ENCODE measurements around the gene ZBTB20.
A peak's percentile ranks its signal among the peaks of the same experiment; 100 is the strongest.

Gene ZBTB20

DNA sequence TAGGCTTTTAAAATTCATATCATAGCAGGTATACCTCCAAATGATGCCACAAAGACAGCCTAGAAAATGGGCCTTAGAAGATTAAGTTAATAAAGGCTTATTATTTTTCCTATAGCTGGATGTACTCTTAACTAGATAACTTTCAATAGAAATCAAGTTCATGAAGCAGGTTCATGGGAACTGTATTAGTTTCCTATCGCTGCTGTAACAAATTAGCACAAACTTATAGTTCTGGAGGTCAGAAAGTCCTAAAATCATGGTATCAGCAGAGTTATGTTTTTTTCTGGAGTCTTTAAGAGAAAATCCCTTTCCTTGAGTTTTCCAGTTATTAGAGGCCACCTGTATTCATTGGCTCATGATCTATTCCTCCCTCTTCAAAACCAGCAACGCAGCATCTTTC is 583.4 kb downstream of the ZBTB20 start:
- DNase-seq: no peak

DNA sequence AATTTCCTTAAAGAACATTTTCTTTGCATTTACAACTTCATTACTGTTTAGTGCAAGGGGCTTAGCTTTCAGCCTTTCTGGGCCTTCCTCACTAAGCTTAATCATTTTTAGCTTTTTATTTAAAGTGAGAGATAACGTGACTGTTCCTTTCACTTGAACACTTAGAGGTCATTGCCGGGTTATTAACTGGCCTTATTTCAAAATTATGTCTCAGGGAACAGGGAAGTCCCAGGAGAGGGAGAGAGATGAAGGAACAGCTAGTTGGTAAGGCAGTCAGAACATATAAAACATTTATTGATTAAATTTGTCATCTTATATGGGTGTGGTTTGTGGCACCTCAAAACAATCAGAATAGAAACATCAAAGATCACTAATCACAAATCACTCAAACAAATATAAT is 584.5 kb downstream of the ZBTB20 start:
- no peak for DNase-seq

DNA sequence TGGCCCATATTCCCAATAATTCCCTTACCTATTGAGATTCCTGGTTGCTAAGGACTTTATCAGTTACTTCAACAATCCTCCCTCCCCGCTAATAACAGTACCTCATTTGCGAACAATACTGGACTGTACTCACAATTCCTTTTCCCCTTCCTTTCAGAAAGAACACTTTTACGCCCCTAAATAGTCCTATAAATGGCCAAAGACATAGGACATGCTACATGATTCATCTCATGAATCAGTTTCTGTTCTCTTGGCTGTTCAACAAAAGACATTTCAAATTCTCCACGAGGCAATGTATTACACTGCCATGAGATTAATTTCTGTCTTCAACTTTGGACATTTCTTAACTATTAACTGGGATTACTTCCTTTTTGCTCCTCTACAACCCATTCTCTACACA is 588.8 kb downstream of the ZBTB20 start:
- no peak for DNase-seq

DNA sequence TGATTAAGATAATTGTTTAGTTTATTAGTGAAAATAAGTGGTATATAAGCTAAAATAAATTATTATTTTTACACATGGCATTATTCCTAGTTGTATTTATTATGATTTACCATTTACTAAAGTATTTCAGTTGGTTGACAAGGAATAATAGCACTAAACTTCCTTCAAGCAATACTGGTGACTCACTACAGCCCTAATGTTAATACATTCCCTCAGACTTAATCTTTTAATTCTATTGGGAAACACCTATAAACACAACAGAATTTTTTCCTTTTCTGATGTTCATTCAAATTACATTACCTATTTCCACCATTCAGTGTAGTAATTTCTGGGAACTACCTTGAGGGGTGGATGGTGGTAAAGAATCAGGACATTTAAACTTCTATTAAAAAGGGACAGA is 589.3 kb downstream of the ZBTB20 start:
- DNase-seq: no peak

DNA sequence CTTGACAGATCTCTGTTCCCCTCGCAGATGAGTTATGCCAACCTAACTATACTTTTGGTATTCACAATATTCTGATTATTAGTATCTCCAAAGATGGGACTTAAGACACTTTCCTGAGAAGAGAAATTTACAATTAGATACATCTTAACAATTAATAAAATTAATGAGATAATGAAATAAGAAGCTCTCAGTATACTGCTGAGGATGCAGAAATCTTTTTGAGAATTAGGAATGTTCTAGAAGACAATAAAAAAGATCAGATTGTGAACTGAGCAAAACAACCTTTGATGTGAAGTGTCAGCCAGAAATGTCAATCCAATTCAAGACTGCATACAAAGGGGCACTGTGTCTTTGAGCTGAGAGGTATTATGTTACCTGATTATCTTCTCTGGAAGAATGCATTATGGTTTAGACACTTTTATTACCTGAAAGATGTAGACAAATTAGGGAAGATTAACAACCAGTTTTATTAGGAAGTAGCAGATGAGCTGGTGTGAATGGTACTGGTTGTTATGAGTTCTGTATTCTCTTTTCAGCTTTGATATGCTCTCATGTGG is 590.4 kb downstream of the ZBTB20 start:
- DNase-seq: no peak

DNA sequence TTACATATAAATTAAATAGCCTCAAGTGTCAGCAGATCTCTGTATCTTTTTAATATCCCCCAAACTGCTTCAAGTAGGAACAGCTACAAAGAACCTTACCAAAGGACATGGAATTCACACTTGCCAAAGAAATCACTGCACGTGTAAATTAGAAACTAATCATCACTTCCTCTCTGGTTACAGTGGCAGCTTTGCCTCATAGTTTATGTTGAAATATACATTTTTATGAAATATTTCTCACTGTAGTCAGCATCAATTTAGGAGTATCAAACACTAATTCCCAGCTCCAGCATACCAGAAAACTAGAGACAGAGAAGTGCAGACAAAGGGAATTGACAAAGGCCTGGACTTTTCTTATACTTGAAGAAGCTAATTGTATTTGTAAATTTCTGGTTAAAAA is 592.4 kb downstream of the ZBTB20 start:
- DNase-seq: peak; percentile 63 to 72

DNA sequence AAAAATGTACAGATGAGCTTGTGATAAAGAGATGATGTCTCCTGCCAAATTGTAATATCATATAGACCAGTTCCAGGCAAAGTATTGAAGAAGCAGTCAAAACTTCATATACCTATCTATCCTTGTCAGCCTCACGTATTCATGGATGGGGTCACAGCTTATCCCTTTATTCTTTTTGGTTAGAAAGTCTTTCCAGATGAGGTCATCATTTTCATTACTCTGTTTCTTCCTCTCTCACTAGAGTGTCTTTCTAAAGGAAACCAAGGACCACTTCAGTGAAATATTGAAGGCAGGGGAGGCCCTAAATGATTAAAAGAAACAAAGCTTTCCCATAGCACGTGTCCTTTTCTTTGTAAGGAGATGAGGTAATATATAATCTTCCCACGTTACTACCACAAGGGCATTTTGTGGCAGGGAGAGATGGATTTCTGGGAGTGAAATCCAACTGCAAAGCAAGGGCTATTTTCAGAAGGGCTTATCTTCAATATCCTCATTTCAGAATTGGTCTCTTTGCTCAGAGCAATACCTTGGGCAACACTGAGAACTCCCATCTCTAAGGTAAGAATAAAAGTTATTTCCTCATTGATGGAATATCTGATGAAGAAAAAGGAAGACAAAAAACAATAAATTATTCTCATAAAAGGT is 593.0 kb downstream of the ZBTB20 start:
- DNase-seq: no peak

DNA sequence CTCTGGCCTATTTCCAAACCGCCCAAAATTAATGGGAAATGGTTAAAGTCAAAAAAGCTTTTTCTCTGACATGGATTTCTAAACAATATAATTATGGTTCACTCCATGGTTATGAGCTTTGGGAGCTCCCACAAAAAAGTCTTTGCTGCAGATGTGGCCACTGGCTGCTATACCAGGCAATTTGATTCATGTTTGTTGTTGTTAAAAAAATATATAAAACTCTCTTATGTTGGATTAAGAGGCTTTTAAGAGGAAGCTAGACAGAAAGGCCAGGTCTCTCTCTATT is 594.6 kb downstream of the ZBTB20 start:
- no peak for DNase-seq

DNA sequence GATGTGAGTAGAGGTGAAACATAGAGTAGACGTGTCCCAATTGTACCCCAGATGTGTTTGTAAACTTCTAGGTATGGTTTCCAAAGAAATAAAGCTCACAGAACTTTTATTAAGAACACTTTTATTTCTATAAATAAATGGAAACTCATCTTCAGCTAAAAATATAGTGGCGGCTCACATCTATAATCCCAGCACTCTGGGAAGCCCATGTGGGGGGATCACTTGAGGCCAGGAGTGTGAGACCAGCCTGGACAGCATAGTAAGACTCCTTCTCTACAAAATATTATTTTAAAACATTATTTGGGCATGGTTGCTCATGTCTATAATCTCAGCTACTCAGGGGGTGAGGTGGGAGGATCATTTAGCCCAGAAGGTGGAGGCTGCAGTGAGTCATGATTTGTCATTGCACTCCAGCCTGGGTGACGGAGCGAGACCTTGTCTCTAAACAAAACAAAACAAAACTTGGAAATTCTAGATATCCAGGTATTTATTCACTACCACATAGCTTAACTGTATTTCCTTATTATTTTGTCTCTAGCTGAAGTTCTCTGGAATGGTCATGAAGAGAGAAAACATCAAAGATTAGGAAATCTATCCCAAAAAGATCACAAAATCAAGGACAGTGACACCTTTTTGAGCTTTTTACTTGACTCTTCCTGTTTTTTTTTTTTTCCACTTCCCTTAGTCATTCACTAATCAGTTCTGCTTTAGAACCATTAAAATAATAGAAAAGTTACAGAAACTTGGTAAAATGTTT is 595.1 kb downstream of the ZBTB20 start:
- no peak for DNase-seq

DNA sequence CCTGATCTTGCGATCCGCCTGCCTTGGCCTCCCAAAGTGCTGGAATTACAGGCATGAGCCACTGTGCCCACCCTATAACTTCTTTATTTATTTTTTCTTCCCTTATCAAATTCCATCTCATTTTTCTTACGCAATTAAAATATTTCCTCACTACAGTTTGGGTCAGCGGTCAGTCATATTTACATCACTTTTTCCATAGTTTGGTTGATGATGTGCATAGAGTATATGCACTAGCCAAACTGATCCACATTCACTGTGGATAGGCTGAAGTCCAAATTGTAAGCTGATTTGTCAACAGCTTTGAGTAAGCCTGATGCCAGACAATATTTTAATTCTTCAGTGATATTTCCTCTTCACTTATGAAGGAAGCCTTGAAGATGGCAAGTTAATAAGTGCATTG is 596.9 kb downstream of the ZBTB20 start:
- DNase-seq: no peak

DNA sequence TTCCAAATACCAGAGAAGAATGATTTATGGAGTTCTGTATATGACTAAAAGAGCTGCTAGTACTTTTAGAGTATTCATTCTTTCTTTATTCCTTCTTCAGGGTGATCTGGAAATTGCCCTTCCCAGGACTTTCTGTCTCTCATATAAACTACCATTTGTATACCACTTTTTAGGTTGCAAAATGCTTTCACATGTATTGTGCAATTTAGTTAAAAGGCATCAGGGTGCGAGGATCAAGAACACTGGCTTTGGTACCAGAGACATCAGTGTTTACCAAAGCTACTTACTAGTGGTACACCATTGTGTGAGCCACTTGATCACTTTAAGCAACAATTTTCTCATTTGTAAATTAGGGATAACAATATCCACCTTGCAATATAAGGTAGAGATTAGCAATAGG is 601.9 kb downstream of the ZBTB20 start:
- DNase-seq: no peak

DNA sequence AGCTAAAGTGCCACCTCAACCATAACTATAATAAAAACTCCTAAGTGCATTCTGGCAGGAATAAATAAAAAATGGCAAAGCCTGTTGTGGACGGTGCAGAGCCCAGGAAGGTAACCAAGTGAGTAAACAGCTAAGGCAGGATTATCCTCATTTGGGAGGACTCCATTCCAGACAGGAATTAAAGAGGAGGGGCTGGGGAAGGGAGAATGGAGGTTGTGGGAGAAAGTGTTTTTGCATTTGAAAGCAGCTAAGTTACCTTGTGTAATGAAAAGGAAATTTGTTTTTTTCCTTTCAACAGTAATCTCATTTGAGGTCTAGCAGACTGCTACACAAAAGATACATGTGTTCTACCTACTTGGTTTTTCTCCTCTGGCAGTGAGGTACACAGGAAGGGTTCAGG is 604.7 kb downstream of the ZBTB20 start:
- no peak for DNase-seq

DNA sequence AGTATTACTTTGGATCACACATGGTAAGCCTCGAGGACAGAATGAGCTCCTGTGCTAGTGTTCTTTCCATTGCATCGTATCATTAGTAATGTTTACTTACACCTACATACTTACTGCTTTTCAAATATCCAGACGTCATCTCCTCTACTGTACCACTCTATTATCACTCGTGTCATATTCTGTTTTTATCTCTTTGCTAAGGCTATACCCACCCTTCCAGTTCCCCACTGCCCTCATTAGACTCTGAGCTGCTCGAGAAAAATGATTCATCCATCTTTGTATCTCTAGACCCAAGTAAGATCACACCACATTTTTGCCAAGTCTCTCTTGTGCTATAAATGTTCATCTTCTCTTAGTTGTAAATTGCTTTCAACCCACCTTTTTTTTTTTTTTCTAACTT is 607.6 kb downstream of the ZBTB20 start:
- DNase-seq: no peak

DNA sequence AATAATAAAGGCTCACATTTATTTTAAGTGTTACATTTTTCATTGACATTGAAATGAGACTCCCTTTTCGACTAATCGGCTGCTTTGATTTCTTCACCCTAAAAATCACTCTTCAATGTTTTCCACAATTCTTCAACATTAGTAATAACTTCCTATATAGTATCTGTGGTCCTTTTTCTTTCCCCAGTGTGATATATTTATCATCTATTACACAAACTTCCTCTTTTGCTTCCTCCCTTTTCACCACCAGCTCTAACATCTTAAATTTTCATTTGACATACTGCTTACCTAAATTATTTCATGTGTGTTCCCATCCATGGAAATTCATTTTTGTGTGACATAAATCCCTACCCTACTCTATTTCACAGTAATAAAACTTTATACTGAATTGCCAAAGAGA is 608.9 kb downstream of the ZBTB20 start:
- no peak for DNase-seq

DNA sequence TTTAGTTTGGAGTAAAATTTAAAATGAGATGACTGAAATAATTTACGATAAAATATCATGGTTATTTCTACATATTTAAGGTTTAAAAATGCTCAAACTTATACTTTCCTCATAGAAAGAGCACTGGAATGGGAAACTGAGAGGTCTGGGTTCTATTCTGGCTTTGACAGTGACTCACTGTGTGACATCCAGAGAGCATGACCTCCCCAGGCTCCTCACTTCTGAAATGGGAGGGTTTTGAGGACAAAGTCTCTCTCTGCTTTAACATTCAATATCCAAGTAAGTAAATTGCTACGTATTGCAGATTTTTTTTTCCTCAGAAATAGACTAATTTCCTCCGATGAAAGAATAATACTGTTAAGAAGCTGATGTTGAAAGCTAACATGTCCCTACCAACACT is 618.6 kb downstream of the ZBTB20 start:
- DNase-seq: no peak

DNA sequence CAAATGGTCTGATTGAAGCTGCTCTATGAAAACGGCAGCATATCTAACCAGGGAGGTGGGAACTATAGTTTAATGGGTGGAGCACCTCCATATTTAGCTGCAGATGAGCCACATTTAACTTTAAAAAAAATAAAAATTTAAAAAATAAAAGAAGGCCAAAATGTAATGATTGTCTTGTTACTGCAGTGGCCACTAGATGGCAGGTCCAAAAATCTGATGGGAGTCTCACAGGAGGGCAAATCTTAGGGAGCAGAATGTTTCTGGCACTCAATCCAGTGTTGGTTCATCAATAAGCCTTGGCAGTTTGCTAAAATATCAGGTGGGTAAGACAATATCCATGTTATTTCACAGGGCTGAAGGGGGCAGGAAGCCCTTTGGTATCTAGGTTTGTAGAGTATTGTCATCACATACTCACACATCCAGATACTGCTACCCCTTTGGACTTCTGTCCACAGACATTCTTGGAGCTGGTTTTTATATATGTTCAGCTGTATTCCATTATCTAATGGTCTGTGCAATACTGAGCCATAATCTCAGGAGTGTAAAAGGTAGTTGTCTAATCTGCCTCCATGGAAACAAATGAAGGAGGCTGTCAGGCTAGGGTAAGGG is 619.9 kb downstream of the ZBTB20 start:
- DNase-seq: no peak

DNA sequence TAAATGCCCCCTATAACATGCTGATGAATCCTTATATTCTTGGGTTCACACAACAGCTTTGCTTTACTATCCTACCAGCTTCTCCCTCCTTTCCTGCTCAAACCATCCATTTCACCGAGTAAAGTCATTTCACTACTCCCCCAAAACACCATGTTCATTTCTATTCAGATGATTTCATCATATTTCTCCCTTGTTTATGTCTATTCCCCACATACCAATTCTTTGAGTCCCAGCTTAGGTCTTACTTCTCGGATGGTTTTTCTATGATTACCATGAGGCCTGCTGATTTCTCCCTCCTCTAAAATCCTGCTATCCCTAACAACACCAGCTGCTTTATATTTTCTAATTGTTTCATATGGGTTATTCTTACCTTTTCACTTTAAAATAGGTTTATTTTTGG is 621.8 kb downstream of the ZBTB20 start:
- DNase-seq: no peak

DNA sequence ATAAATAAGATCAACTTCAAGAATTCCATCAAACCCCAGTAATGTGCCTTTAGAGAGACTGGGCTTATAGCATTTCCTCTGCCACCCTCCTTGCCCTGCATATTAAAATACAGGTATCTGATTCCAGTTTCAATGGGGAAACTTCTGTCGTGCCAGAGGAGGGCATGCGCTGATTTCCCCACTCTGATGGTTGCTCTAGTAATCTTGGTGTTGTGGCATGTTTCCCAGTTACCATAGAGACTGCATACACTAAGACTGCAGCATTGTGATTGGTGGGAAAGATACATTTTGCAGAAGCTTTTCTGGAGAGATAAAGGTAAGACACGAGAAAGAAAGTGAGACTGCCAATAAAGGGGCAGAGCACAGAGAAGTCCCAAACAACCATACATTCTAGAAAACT is 627.7 kb downstream of the ZBTB20 start:
- DNase-seq: peak in 1 of 2 donors; percentile 10

DNA sequence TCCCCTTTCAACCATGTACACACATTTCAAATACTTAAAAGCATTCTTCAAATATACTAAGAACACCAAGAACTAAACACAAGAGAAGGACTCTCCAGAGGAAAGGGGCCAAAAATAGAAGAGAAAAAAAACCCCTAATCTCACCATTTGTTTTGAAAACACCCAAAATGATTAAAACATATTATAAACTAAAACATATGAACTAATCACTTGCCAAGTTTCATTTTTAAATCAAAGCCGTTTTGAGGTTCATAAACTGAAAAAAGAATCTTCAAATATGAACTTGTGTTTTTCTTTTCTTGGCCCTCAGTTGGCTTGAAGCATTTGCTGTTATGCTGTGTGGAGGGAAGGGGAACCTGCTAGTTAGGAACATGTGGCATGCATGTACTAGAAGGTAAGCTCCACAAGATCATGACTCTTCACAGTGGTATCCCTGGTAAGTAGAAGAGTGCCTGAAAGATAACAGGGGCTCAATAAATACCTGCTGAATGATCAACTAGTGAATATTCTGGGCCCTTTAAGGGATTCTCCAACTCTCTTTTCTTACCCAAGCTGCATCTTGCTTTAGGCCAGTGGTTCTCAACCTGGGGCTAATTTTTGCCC is 628.8 kb downstream of the ZBTB20 start:
- DNase-seq: no peak

DNA sequence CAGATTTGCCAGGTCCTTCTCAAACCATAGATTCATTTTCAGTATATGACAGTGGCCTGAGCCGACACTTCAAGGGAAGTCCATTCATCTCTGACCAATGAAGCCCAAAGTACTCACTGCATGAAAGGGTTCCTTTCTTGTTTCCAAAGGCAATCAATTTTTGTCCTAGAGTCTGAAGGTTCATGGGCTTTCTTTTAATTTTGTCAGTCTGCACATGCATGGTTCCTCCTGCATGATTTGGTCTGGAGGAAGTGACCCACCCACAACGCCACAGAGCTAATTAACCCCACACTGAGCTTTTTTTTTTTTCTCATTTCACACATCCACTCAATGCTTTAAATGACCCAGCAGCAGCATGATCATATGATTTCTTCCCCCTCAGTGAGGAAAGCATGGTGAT is 636.9 kb downstream of the ZBTB20 start:
- no peak for DNase-seq

DNA sequence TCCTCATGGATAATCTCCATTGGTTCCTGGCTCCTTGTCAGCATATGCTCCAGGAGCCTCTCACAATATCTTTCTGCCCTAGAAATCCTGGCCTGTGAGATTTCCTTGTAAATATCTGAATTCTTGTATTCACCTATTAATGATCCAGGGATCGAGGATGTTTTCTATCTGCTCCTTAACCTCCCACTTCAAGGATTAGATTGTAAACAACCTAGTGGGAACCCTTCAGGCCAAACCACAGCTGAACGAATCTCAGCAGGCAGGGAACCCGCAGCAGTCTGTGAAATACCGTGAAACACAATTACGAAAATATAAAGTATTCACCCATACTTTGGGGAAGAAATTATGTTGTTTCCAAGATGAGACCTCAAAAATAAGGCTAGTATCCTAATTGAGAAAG is 637.3 kb downstream of the ZBTB20 start:
- DNase-seq: no peak

DNA sequence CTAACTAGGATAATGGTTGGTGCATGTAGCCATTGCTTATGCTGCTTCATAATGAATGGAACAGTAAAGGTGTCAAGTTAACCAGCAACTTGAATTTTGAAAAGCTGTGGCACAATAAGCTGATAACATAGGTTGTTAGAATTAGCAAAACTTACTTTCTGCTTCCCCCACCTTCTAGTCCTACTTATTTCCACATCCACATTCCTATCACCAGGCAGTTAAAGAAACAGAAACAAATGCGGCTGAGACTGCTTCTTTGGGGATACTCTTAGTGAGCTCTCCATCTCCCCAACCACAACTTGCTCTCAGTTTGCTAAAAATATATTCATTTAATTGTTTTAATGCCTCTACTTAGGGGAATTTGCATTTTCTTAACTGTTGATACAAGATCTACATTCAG is 638.1 kb downstream of the ZBTB20 start:
- no peak for DNase-seq

DNA sequence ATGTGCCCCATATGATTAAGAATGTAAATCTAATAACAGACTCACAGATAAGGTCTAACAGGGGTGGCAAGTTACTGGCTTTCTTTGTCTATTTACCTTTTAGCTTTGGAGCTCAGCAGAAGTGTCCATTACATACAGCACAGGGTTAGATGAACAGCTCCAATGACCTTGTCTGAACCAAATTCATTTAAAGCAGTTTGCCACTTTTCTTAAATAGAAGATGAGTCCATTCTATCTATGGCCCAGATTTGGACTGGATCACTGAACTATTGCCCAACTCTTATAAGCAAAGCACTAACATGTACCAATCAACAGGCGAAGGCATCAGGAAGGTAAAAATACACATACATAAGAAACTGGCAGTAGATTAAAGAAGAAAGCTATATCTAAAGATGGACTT is 638.9 kb downstream of the ZBTB20 start:
- no peak for DNase-seq
